ENCODE data around the gene EFNA5.

DNA sequence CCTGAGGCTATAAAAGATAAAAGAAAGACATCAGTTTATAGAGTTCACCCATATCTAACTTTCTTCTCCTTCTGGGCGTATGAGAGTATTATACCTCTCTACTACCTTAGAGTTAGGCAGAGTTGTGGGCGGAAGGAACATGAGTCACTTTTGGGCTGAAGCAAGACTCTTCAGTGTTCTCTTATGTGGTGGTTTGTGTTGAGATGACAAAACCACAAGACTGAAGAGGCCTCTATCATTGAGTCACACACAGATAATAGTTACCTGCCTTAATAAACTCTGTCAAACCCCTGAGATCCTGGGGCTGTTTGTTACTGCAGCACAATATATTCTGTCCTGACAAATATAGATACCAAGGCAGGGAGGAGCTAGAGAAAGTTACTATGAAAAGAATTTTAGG lies 184.2 kb downstream of the EFNA5 start:
- TF ChIP-seq, protein P1, sequence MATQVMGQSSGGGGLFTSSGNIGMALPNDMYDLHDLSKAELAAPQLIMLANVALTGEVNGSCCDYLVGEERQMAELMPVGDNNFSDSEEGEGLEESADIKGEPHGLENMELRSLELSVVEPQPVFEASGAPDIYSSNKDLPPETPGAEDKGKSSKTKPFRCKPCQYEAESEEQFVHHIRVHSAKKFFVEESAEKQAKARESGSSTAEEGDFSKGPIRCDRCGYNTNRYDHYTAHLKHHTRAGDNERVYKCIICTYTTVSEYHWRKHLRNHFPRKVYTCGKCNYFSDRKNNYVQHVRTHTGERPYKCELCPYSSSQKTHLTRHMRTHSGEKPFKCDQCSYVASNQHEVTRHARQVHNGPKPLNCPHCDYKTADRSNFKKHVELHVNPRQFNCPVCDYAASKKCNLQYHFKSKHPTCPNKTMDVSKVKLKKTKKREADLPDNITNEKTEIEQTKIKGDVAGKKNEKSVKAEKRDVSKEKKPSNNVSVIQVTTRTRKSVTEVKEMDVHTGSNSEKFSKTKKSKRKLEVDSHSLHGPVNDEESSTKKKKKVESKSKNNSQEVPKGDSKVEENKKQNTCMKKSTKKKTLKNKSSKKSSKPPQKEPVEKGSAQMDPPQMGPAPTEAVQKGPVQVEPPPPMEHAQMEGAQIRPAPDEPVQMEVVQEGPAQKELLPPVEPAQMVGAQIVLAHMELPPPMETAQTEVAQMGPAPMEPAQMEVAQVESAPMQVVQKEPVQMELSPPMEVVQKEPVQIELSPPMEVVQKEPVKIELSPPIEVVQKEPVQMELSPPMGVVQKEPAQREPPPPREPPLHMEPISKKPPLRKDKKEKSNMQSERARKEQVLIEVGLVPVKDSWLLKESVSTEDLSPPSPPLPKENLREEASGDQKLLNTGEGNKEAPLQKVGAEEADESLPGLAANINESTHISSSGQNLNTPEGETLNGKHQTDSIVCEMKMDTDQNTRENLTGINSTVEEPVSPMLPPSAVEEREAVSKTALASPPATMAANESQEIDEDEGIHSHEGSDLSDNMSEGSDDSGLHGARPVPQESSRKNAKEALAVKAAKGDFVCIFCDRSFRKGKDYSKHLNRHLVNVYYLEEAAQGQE (IDR thresholded peaks at IDR 0.05; ENCODE audit: low read depth, low read length), result no peak
- TF ChIP-seq TAF1 (IDR thresholded peaks at IDR 0.05; ENCODE audit: borderline replicate concordance, low read depth, low read length), result no peak
- TF ChIP-seq FOXK2 (IDR thresholded peaks at IDR 0.05), result no peak
- TF ChIP-seq, protein P2, sequence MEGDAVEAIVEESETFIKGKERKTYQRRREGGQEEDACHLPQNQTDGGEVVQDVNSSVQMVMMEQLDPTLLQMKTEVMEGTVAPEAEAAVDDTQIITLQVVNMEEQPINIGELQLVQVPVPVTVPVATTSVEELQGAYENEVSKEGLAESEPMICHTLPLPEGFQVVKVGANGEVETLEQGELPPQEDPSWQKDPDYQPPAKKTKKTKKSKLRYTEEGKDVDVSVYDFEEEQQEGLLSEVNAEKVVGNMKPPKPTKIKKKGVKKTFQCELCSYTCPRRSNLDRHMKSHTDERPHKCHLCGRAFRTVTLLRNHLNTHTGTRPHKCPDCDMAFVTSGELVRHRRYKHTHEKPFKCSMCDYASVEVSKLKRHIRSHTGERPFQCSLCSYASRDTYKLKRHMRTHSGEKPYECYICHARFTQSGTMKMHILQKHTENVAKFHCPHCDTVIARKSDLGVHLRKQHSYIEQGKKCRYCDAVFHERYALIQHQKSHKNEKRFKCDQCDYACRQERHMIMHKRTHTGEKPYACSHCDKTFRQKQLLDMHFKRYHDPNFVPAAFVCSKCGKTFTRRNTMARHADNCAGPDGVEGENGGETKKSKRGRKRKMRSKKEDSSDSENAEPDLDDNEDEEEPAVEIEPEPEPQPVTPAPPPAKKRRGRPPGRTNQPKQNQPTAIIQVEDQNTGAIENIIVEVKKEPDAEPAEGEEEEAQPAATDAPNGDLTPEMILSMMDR (IDR thresholded peaks at IDR 0.05 in 2 of 3, conservative IDR thresholded peaks at IDR 0.05 in 1 of 3; ENCODE audit: control insufficient read depth in 2 of 3, extremely low read depth in 1 of 3, insufficient read depth in 1 of 3, low read depth in 3 of 3, low read length in 3 of 3), result no peak
- no peak for TF ChIP-seq RAD21 (IDR thresholded peaks at IDR 0.05; ENCODE audit: insufficient read depth, low read depth, low read length)
- TF ChIP-seq MXI1 (IDR thresholded peaks at IDR 0.05; ENCODE audit: low read depth, low read length), result no peak
- TF ChIP-seq HDAC2 (IDR thresholded peaks at IDR 0.05), result no peak
- TF ChIP-seq SPI1 (IDR thresholded peaks at IDR 0.05; ENCODE audit: borderline replicate concordance, insufficient read depth, low read depth, low read length), result no peak
- TF ChIP-seq, protein P3, sequence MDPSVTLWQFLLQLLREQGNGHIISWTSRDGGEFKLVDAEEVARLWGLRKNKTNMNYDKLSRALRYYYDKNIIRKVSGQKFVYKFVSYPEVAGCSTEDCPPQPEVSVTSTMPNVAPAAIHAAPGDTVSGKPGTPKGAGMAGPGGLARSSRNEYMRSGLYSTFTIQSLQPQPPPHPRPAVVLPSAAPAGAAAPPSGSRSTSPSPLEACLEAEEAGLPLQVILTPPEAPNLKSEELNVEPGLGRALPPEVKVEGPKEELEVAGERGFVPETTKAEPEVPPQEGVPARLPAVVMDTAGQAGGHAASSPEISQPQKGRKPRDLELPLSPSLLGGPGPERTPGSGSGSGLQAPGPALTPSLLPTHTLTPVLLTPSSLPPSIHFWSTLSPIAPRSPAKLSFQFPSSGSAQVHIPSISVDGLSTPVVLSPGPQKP (IDR thresholded peaks at IDR 0.05; ENCODE audit: low read depth, low read length), result no peak
- TF ChIP-seq IKZF1 (conservative IDR thresholded peaks at IDR 0.05), result no peak
- TF ChIP-seq, protein P4, sequence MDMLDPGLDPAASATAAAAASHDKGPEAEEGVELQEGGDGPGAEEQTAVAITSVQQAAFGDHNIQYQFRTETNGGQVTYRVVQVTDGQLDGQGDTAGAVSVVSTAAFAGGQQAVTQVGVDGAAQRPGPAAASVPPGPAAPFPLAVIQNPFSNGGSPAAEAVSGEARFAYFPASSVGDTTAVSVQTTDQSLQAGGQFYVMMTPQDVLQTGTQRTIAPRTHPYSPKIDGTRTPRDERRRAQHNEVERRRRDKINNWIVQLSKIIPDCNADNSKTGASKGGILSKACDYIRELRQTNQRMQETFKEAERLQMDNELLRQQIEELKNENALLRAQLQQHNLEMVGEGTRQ (IDR thresholded peaks at IDR 0.05; ENCODE audit: borderline replicate concordance, low read depth, low read length), result no peak
